Endothelial cell of umbilical vein (primary cell): Measurements from ENCODE around the gene TRPM1.

ENCODE experiments used
- CTCF ChIP-seq, 2 donors: IDR thresholded peaks; 1 replicate in 1 of 2; 2 replicates in 1 of 2; pipeline ENCODE4 v1.5.1; 2011; ENCODE audit warnings: low read length in 2 of 2, mild to moderate bottlenecking in 2 of 2, moderate library complexity in 2 of 2, control low read depth in 1 of 2, inconsistent platforms in 1 of 2, low read depth in 1 of 2; ENCODE audit not compliant: insufficient read depth in 1 of 2; ENCODE audit errors: extremely low read depth in 1 of 2
- EZH2 ChIP-seq: IDR thresholded peaks from 2 replicates; pipeline ENCODE4 v1.6.1; 2012; ENCODE audit warnings: borderline replicate concordance, low read depth, mild to moderate bottlenecking, moderate library complexity, low read length, inconsistent platforms; ENCODE audit not compliant: severe bottlenecking
- FOS ChIP-seq: IDR thresholded peaks from 2 replicates; pipeline ENCODE4 v1.6.1; 2011; ENCODE audit warnings: mild to moderate bottlenecking, low read length, moderate library complexity, borderline replicate concordance; ENCODE audit not compliant: insufficient read depth
- GATA2 ChIP-seq: IDR thresholded peaks from 2 replicates; pipeline ENCODE4 v1.7.0; 2011; ENCODE audit warnings: low read depth, mild to moderate bottlenecking, moderate library complexity, mixed read lengths, low read length; ENCODE audit not compliant: insufficient read length, insufficient read depth
- JUN ChIP-seq: IDR thresholded peaks from 2 replicates; pipeline ENCODE4 v1.6.1; 2011; ENCODE audit warnings: borderline replicate concordance, low read depth; ENCODE audit not compliant: insufficient read length, insufficient read depth
- MAX ChIP-seq: IDR thresholded peaks from 2 replicates; pipeline ENCODE4 v1.6.1; 2011; ENCODE audit not compliant: insufficient read depth, insufficient read length
- MYC ChIP-seq: IDR thresholded peaks from one replicate; pipeline ENCODE4 v1.6.1; 2011; ENCODE audit warnings: mild to moderate bottlenecking, low read depth, low read length
- POLR2A ChIP-seq: IDR thresholded peaks from 2 replicates; pipeline ENCODE4 v1.6.1; 2012; ENCODE audit warnings: low read depth, mild to moderate bottlenecking, control low read depth, low read length
- POLR2AphosphoS5 ChIP-seq: IDR thresholded peaks from 2 replicates; pipeline ENCODE4 v1.6.1; 2012; ENCODE audit warnings: low read depth, mild to moderate bottlenecking, control low read depth, low read length, moderate library complexity; ENCODE audit not compliant: insufficient read depth

GRCh38 chr15:31102374-31103342 lies 1.1 kb upstream of the TRPM1 start:
- TF ChIP-seq CTCF (IDR thresholded peaks at IDR 0.05; ENCODE audit: extremely low read depth in 1 of 2, insufficient read depth in 1 of 2, low read depth in 1 of 2, low read length in 2 of 2) (no peak), GATA2 (no peak), POLR2A (no peak), MAX (no peak), FOS (no peak), MYC (no peak), EZH2 (no peak), POLR2AphosphoS5 (no peak), JUN (no peak)
